Activated naive CD4-positive, alpha-beta T cell treated with anti-CD3 and anti-CD28 coated beads for 36 hours (primary cell): Measurements from ENCODE around the gene HTRA1. TPM values are rescaled to one million over a fixed set of nuclear protein-coding genes. Genes with fewer than 3 reads are reported as not detected.

Experiments used
- CTCF ChIA-PET: fragments of 350-600 bp; sonication (Branson Sonifier 250); formaldehyde crosslinking; loops from one replicate; lab custom pipeline; 2021; ENCODE audit warnings: antibody characterized with exemption; lab: Charles Lee
- DNase-seq: peaks from one replicate; pipeline ENCODE4 v3.0.0-alpha.2; 2020
- H3K27ac Mint-ChIP-seq: one replicate; pipeline ENCODE4 v1.8.0; 2021; ENCODE audit warnings: mild to moderate bottlenecking, mixed read lengths
- H3K27me3 Mint-ChIP-seq: one replicate; pipeline ENCODE4 v1.8.0; 2021; ENCODE audit warnings: low read depth, mixed read lengths
- H3K36me3 Mint-ChIP-seq: one replicate; pipeline ENCODE4 v1.8.0; 2021; ENCODE audit warnings: low read depth, mixed read lengths
- H3K4me1 Mint-ChIP-seq: one replicate; pipeline ENCODE4 v1.8.0; 2021; ENCODE audit warnings: low read depth, mixed read lengths
- H3K4me3 Mint-ChIP-seq: one replicate; pipeline ENCODE4 v1.8.0; 2021; ENCODE audit warnings: mild to moderate bottlenecking, moderate library complexity, mixed read lengths
- H3K9me3 Mint-ChIP-seq: one replicate; pipeline ENCODE4 v1.8.0; 2021; ENCODE audit warnings: mixed read lengths
- intact Hi-C: fragments of 100-400 bp; cut with micrococcal nuclease; formaldehyde crosslinking; loops from one replicate; pipeline ENCODE4 v1.15.1; 2023
- total RNA-seq, 2 experiments: library from RNA; stranded (reverse); gene quantifications; one replicate each; pipeline ENCODE4 v1.2.3, GENCODE V29; 2021

The HTRA1 gene
- total RNA-seq, 2 experiments from 2014 or later = not detected

DNA sequence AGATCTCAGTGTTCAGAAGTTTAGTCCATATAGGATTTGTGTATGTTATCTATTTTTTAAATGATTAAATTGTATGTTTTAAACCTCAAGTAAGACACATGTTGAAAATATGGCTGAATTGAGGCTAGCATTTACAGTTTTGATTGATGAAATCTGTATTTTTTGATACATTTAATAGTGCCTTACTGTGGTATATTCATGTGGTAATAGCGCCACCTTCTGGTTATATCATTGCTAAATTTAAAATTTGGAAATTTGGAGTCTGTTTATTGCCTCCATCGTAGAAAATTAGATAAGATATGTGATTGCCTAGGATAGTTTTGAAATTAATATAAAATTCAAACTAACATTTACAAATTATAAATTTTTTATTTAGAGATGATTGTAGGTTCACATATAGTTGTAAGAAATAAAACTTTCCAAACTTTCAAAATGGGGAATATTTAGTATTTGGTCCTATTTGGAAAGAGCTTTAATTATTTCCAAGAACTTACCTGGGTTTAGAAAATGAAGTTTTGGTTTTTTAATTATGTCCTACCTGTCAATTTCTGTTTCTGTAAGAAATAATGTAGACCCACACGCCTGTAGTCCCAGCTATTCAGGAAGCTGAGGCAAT is 26.0 kb upstream of the HTRA1 start:
- CTCF ChIA-PET = interaction anchor here (0.7 to 4.3 kb wide), 34 partner anchors 9 to 300 kb away, joined by 3 to 65 read pairs (median 4); partner anchors contain the start of genes BTBD16 and PLEKHA1
- no peaks in the 10 kb centered on the region for H3K9me3 Mint-ChIP-seq
- H3K4me3 Mint-ChIP-seq = no peak overlapping the region
- no peak for DNase-seq
- peaks cover 9% of the 10 kb centered on the region for H3K36me3 Mint-ChIP-seq
- H3K4me1 Mint-ChIP-seq = peaks cover 5% of the 10 kb centered on the region
- no peak overlapping the region for H3K27ac Mint-ChIP-seq
- intact Hi-C loops = loop anchor here (1.0 to 10.0 kb wide), 5 partner anchors 93 to 291 kb away; no protein-coding TSS in a partner anchor
- no peaks in the 10 kb centered on the region for H3K27me3 Mint-ChIP-seq

DNA sequence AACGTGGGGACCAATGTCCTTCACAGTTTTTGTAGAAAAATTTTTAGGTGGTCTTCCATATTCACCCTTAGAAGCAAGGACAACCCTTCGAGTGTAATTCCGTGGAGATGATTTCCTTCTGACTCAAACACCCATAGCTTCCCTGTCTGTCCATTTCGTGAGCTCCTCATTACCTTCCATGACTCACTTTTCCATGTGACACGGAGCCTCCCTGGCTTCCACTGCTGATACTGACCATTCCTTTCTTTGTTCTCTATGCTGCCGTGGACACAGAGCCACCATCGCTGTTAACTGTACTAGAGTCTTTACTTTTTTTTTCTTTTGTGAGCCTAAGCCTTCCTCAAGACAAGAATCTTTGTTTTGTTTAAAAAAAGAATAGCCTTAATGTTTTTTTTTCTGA is 19.4 kb upstream of the HTRA1 start:
- intact Hi-C loops = no loop called here
- Mint-ChIP-seq H3K27me3 (no peaks in the 10 kb centered on the region), H3K4me1 (no peaks in the 10 kb centered on the region), H3K9me3 (no peaks in the 10 kb centered on the region), H3K4me3 (no peak overlapping the region), H3K36me3 (peaks cover 5% of the 10 kb centered on the region), H3K27ac (no peak overlapping the region)
- DNase-seq = no peak
- CTCF ChIA-PET = interaction anchor here (0.6 to 1.3 kb wide), 3 partner anchors 22 to 143 kb away, joined by 4 to 5 read pairs (median 4); no protein-coding TSS in a partner anchor

DNA sequence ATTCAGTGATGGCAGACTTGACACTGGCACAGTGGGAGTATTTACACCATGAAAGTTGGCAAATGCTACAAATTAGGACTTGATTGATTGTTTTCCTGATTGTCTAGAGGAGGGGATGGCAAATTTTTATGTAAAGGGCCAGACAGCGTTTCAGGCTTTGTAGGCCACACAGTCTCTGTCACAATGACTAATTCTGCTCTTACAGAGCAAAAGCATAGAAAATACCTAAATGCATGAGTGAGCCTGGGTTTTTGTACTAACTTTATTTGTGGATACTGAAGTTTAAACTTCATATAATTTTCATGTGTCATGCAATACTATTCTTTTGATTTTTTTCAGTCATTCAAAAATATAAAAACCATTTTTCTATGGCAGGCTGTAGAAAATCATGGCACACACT is 15.9 kb upstream of the HTRA1 start:
- intact Hi-C loops = no loop called here
- Mint-ChIP-seq H3K36me3 (no peaks in the 10 kb centered on the region), H3K4me3 (no peak overlapping the region), H3K27ac (no peak overlapping the region), H3K9me3 (no peaks in the 10 kb centered on the region), H3K4me1 (no peaks in the 10 kb centered on the region), H3K27me3 (peaks cover 2% of the 10 kb centered on the region)
- CTCF ChIA-PET = interaction anchor here (1.5 kb wide), 1 partner anchor 10 kb away, joined by 4 read pairs; no protein-coding TSS in a partner anchor
- DNase-seq = no peak

DNA sequence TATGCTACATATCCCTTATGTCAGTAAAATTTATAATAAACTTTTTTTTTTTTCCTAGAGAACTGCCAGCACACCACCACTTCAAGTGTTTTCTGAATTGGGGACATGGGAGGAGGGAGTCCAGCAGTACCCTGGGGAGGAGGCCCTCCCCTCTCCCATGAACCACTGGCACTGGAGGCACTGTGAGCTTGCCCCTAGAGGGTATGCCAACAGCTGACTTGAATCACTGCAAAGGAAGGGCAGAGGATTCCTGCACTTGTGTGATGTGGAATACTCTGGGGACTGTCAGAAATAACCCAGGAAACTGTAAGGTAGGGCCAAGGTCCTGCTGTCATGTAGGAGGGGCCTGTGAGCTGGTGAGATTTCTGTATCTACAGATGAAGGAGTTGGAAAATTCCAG is 15.4 kb upstream of the HTRA1 start:
- no peaks in the 10 kb centered on the region for H3K4me1 Mint-ChIP-seq
- CTCF ChIA-PET = interaction anchor here (1.5 kb wide), 1 partner anchor 10 kb away, joined by 4 read pairs; no protein-coding TSS in a partner anchor
- no peak overlapping the region for H3K27ac Mint-ChIP-seq
- peaks cover 2% of the 10 kb centered on the region for H3K27me3 Mint-ChIP-seq
- no peak for DNase-seq
- H3K4me3 Mint-ChIP-seq = no peak overlapping the region
- intact Hi-C loops = no loop called here
- H3K9me3 Mint-ChIP-seq = no peaks in the 10 kb centered on the region
- H3K36me3 Mint-ChIP-seq = no peaks in the 10 kb centered on the region

DNA sequence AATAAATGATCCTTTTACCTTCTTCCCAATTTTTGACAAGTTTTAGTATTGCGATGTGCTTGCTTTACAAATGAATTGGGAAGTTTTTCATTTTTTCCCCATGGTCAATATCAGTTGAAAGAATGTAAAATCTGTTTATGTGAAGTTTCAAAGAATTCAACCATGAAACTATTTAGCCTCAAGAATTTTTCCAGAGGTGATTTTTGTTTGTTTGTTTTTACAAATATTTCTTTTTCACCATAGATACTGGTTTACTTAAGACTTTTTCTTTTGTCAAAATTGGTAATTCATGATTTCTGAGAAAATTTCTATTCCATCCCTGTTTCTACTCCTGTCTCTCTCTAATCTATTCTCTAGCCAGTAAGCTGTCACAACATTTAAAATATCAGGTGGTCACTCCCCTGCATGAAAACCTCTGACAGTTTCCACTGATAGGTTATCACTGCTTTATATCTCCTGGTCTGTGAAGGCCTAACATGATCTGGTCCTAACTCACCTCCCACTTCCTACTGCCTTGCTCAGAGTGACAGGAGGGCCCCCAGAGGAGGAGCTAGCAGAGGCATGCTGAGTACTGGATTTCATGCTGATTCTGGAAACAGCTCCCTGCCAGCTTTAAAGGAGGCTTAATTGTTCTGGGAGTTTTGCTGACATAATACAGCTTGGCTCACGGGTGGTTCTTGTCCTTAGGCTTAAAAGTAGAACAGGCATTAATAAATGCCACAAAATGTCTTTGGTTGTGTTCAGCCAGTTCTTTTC is 14.5 kb upstream of the HTRA1 start:
- no peaks in the 10 kb centered on the region for H3K9me3 Mint-ChIP-seq
- H3K4me1 Mint-ChIP-seq = no peaks in the 10 kb centered on the region
- H3K4me3 Mint-ChIP-seq = no peak overlapping the region
- H3K27ac Mint-ChIP-seq = no peak overlapping the region
- CTCF ChIA-PET = interaction anchor here (0.7 to 1.5 kb wide), 2 partner anchors 11 to 148 kb away, joined by 3 to 4 read pairs; no protein-coding TSS in a partner anchor
- no peaks in the 10 kb centered on the region for H3K36me3 Mint-ChIP-seq
- intact Hi-C loops = no loop called here
- DNase-seq = no peak
- H3K27me3 Mint-ChIP-seq = peaks cover 2% of the 10 kb centered on the region

DNA sequence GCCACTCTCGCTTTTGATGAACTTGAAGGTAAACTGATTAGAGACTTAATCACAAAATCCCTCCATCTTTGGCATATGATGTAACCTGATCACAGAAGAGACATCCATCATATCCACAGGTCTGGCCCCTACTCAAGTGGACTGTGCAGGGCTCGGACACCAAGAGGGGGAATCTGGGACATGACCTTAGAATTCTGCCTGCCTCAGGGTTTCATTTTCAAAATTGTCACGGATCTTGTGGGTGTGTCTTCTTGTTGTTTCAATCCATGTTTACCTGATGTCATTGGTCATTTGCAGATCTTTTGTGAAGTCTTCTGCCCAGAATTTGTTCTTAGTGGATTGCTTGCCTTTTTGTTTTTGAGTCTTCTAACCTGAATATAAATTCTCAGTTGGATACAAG is 12.8 kb upstream of the HTRA1 start:
- H3K27me3 Mint-ChIP-seq = peaks cover 2% of the 10 kb centered on the region
- no peaks in the 10 kb centered on the region for H3K4me1 Mint-ChIP-seq
- DNase-seq = no peak
- no peaks in the 10 kb centered on the region for H3K9me3 Mint-ChIP-seq
- H3K36me3 Mint-ChIP-seq = no peaks in the 10 kb centered on the region
- H3K27ac Mint-ChIP-seq = no peak overlapping the region
- intact Hi-C loops = no loop called here
- no peak overlapping the region for H3K4me3 Mint-ChIP-seq
- CTCF ChIA-PET = interaction anchor here (0.7 kb wide), 1 partner anchor 149 kb away, joined by 3 read pairs; no protein-coding TSS in a partner anchor

DNA sequence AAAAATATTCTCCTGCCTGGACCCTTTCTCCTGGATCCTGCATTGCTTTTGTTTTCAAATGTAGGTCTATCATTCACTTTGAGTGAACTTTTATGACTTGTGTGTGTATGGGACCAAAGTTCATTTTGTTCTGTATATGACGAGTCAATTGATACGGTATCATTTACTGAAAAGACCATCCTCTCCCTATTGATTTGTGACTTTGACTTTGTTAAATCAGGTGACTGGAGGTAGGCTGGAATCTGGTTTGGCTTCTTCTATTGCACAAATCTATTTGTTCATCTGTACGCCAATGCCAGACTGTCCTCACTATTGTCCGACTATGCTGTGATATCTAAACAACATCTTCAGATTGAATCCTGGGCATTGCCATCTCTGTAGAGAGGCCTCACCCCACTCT is 12.2 kb upstream of the HTRA1 start:
- CTCF ChIA-PET = interaction anchor here (0.9 to 1.9 kb wide), 3 partner anchors 14 to 181 kb away, joined by 3 to 6 read pairs (median 5); no protein-coding TSS in a partner anchor
- intact Hi-C loops = no loop called here
- no peaks in the 10 kb centered on the region for H3K9me3 Mint-ChIP-seq

DNA sequence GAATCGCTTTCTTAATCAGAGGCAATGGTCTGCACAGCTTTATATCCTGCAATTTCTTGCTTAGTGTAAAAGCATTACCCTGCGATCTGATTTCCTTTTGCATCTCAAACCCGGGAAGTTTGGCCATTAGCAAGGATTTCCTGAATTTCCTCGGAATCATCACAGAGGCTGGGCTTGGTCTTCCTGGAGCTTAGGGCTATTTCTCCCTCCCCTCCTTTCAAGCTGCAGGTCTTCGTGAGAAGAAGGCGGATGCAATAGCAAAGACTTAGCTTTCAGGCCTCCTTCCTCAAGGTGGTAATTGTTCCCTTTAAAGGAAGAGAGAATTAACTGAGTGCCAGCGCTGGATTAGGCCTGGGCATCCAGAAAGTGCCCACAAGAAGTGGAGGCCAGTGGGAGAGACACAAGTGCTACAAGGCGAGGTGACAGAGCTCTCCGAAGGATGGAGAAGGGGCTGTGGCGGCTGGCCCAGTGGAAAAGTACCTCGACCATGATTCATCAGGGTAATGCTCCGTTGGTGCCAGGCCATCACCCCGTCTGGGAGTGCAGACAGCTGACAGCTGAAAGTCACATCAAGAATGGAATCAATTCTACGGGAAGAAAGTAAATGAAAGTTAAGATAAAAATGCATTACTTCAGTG is 10.9 kb upstream of the HTRA1 start:
- no peak for DNase-seq
- Mint-ChIP-seq H3K4me3 (no peak overlapping the region), H3K36me3 (no peaks in the 10 kb centered on the region), H3K9me3 (no peaks in the 10 kb centered on the region), H3K27me3 (peaks cover 2% of the 10 kb centered on the region), H3K4me1 (no peaks in the 10 kb centered on the region), H3K27ac (no peak overlapping the region)
- intact Hi-C loops = no loop called here
- CTCF ChIA-PET = interaction anchor here (0.6 to 1.9 kb wide), 6 partner anchors 11 to 213 kb away, joined by 3 to 6 read pairs (median 5); no protein-coding TSS in a partner anchor

More for the DNA sequence above, 12.2 kb upstream of the HTRA1 start:
- Mint-ChIP-seq H3K4me1 (no peaks in the 10 kb centered on the region), H3K36me3 (no peaks in the 10 kb centered on the region), H3K4me3 (no peak overlapping the region), H3K27ac (no peak overlapping the region), H3K27me3 (peaks cover 2% of the 10 kb centered on the region)
- no peak for DNase-seq

DNA sequence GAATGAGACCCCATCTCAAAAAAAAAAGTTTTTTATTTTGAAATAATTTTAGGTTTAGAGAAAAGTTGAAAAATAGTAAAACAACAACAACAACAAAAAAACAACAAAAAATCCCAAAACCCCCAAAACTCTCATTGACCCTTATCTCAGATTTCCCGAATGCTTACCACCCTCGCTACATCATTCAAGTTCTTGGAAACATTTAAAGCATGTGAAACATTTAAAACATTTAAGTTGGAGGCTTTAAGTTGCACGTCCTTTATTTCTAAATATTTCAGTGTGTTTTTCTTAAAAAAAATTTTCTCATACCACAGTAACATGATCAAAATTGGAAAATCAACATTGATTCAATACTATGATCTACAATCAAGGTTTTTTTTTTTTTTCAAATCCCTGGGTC is 7.3 kb upstream of the HTRA1 start:
- DNase-seq = no peak
- H3K27ac Mint-ChIP-seq = no peak overlapping the region
- intact Hi-C loops = no loop called here
- no peaks in the 10 kb centered on the region for H3K36me3 Mint-ChIP-seq
- H3K27me3 Mint-ChIP-seq = peaks cover 21% of the 10 kb centered on the region
- CTCF ChIA-PET = interaction anchor here (0.6 to 1.2 kb wide), 2 partner anchors 20 to 21 kb away, joined by 3 to 4 read pairs; no protein-coding TSS in a partner anchor
- no peaks in the 10 kb centered on the region for H3K4me1 Mint-ChIP-seq
- H3K9me3 Mint-ChIP-seq = no peaks in the 10 kb centered on the region
- no peak overlapping the region for H3K4me3 Mint-ChIP-seq

DNA sequence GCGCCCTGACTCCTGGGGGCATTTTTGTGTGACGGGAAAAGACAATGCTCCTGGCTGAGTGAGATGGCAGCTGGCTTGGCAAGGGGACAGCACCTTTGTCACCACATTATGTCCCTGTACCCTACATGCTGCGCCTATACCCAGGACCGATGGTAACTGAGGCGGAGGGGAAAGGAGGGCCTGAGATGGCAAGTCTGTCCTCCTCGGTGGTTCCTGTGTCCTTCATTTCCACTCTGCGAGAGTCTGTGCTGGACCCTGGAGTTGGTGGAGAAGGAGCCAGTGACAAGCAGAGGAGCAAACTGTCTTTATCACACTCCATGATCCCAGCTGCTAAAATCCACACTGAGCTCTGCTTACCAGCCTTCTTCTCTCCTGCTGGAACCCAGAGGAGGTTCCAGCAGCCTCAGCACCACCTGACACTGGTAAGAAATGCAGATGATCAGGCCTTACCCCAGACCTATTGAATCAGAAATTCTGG is 6.7 kb upstream of the HTRA1 start, which contains the start of gene ARMS2:
Gene ARMS2, plus strand, starts transcription at position 51 of the 478 bp plus-strand sequence. Its CDS starts 75 bp downstream, at position 126.
- intact Hi-C loops = no loop called here
- H3K36me3 Mint-ChIP-seq = no peaks in the 10 kb centered on the region
- no peak for DNase-seq
- H3K4me1 Mint-ChIP-seq = no peaks in the 10 kb centered on the region
- no peak within 1 kb of the TSS for H3K27ac Mint-ChIP-seq
- H3K4me3 Mint-ChIP-seq = no peak within 1 kb of the TSS
- H3K9me3 Mint-ChIP-seq = no peaks in the 10 kb centered on the region
- peaks cover 27% of the 10 kb centered on the region for H3K27me3 Mint-ChIP-seq
- CTCF ChIA-PET = interaction anchor here (1.2 kb wide), 1 partner anchor 20 kb away, joined by 4 read pairs; no protein-coding TSS in a partner anchor

DNA sequence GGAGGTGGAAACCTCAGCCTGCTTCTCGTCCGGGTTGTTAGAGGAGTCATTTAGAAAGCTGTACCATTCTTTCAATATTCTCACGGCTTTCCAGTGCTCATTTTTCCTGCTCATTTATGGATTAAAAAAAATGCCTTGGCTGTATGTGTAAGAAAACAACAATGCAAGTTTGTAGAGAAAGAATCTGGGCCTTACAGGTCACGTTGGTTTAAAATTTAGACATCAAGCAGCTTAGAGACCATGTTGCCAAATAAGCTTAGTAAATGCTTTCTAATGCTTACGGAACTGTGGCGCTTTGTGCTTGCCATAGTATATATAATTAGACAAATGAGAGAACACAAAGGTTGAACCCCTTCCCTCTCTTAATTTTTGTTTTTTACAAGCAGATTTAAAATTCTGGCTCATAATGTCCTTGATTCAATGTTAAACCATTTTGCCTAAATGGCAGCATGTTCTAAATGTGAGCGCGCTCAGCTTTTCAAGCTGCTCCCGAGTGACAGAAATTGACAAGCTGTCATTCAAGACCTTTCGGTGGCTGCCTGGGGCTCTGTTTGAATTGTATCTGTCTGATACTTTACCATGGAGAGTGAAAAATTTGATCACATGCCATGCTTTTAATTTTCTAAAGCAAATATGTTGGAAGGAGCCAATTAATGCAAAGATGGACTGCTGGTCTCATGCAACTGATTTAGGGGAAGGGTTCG is 5.8 kb upstream of the HTRA1 start:
- no peaks in the 10 kb centered on the region for H3K36me3 Mint-ChIP-seq
- intact Hi-C loops = no loop called here
- DNase-seq = no peak
- no peak overlapping the region for H3K27ac Mint-ChIP-seq
- H3K9me3 Mint-ChIP-seq = no peaks in the 10 kb centered on the region
- H3K27me3 Mint-ChIP-seq = peaks cover 33% of the 10 kb centered on the region
- CTCF ChIA-PET = interaction anchor here (1.2 kb wide), 1 partner anchor 21 kb away, joined by 4 read pairs; no protein-coding TSS in a partner anchor
- H3K4me3 Mint-ChIP-seq = no peak overlapping the region
- peaks cover 1% of the 10 kb centered on the region for H3K4me1 Mint-ChIP-seq
